Subcutaneous abdominal adipose tissue (tissue), 5 donors: ENCODE data around the gene CASP10.

Experiments
- H3K27ac ChIP-seq: one replicate; pipeline ENCODE4 v1.7.0; 2013; ENCODE audit warnings: low read depth, mild to moderate bottlenecking, inconsistent platforms, low read length, moderate library complexity
- H3K27me3 ChIP-seq, 5 donors: one replicate each; pipeline ENCODE4 v1.7.0; 2013; ENCODE audit warnings: low read length in 5 of 5, inconsistent platforms in 1 of 5; ENCODE audit not compliant: control insufficient read depth in 5 of 5, insufficient read depth in 4 of 5
- H3K36me3 ChIP-seq, 5 donors: one replicate each; pipeline ENCODE4 v1.7.0; 2013; ENCODE audit warnings: low read length in 5 of 5; ENCODE audit not compliant: control insufficient read depth in 5 of 5, insufficient read depth in 5 of 5
- H3K4me1 ChIP-seq, 5 donors: one replicate each; pipeline ENCODE4 v1.7.0; 2013; ENCODE audit warnings: low read length in 5 of 5, mild to moderate bottlenecking in 3 of 5, moderate library complexity in 1 of 5; ENCODE audit not compliant: control insufficient read depth in 5 of 5, insufficient read depth in 5 of 5
- H3K4me3 ChIP-seq, 5 donors: one replicate each; pipeline ENCODE4 v1.7.0; 2013; ENCODE audit warnings: low read length in 5 of 5, low read depth in 1 of 5
- H3K9ac ChIP-seq, 5 donors: one replicate each; pipeline ENCODE4 v1.7.0; 2013; ENCODE audit warnings: low read length in 5 of 5, mild to moderate bottlenecking in 4 of 5, moderate library complexity in 3 of 5
- H3K9me3 ChIP-seq, 5 donors: one replicate each; pipeline ENCODE4 v1.7.0; 2013; ENCODE audit warnings: low read length in 5 of 5; ENCODE audit not compliant: control insufficient read depth in 5 of 5
- donor health status: healthy.
- donor health status: healthy.
- donor health status: healthy.
- donor health status: healthy.
- donor health status: healthy.

Gene CASP10

GRCh38 chr2:201257381-201257955, 74.5 kb downstream of the CASP10 start:
- H3K9ac ChIP-seq = peak overlapping the region; percentile 44 to 95 (median 91)
- H3K4me1 ChIP-seq = peaks cover 2 to 51% (median 42%) of the 10 kb centered on the region in 5 donors
- no peaks in the 10 kb centered on the region for H3K9me3 ChIP-seq

GRCh38 chr2:201257956-201258665, 75.2 kb downstream of the CASP10 start:
- Histone ChIP-seq H3K27ac (peak overlapping the region; percentile 98), H3K27me3 (no peaks in the 10 kb centered on the region), H3K4me1 (peaks cover 2 to 54% (median 42%) of the 10 kb centered on the region in 5 donors), H3K36me3 (no peaks in the 10 kb centered on the region), H3K9me3 (no peaks in the 10 kb centered on the region), H3K9ac (peak overlapping the region; percentile 90 to 96 (median 93)), H3K4me3 (peak overlapping the region; percentile 74 to 99 (median 90))

More at GRCh38 chr2:201257381-201257955, 74.5 kb downstream of the CASP10 start:
- H3K27ac ChIP-seq = peak overlapping the region; percentile 98
- no peaks in the 10 kb centered on the region for H3K27me3 ChIP-seq
- peak overlapping the region; percentile 74 to 99 (median 90) for H3K4me3 ChIP-seq
- H3K36me3 ChIP-seq = no peaks in the 10 kb centered on the region

- peaks cover 2 to 54% (median 42%) of the 10 kb centered on the region in 5 donors for H3K4me1 ChIP-seq
- H3K4me3 ChIP-seq = peak overlapping the region; percentile 74 to 99 (median 90)
- H3K9ac ChIP-seq = peak overlapping the region; percentile 90 to 96 (median 93)
Measured at GRCh38 chr2:201258666-201259615, 76.0 kb downstream of the CASP10 start.

GRCh38 chr2:201260302-201260800, 77.4 kb downstream of the CASP10 start, which contains the start of gene CASP8:
Gene CASP8, plus strand, starts transcription at chr2:201260536. Its CDS starts 5,951 bp downstream, at chr2:201266487.
- Histone ChIP-seq H3K27ac (peak within 1 kb of the TSS; percentile 53), H3K9me3 (no peaks in the 10 kb centered on the region), H3K36me3 (no peaks in the 10 kb centered on the region), H3K4me1 (peaks cover 2 to 49% (median 36%) of the 10 kb centered on the region in 5 donors), H3K27me3 (no peaks in the 10 kb centered on the region), H3K4me3 (peak within 1 kb of the TSS; percentile 54 to 99 (median 74)), H3K9ac (peak within 1 kb of the TSS in 3 of 5 donors; percentile 11 to 54 (median 40))

More at GRCh38 chr2:201258666-201259615, 76.0 kb downstream of the CASP10 start:
- Histone ChIP-seq H3K27ac (peak overlapping the region; percentile 98), H3K27me3 (no peaks in the 10 kb centered on the region), H3K36me3 (no peaks in the 10 kb centered on the region), H3K9me3 (no peaks in the 10 kb centered on the region)

- Histone ChIP-seq H3K36me3 (peaks cover under 1 to 6% (median under 1%) of the 10 kb centered on the region in 5 donors), H3K9me3 (no peaks in the 10 kb centered on the region), H3K27ac (no peak overlapping the region), H3K9ac (peak overlapping the region in 2 of 5 donors; percentile 44 to 60), H3K4me3 (peak overlapping the region; percentile 23 to 49 (median 38)), H3K4me1 (peaks cover 2 to 49% (median 36%) of the 10 kb centered on the region in 5 donors), H3K27me3 (no peaks in the 10 kb centered on the region)
Measured at GRCh38 chr2:201261471-201261870, 78.5 kb downstream of the CASP10 start.

- Histone ChIP-seq H3K4me1 (peaks cover 2 to 49% (median 36%) of the 10 kb centered on the region in 5 donors), H3K9ac (peak overlapping the region in 2 of 5 donors; percentile 44 to 60), H3K36me3 (peaks cover 3 to 10% (median 4%) of the 10 kb centered on the region in 5 donors), H3K9me3 (no peaks in the 10 kb centered on the region), H3K4me3 (peak overlapping the region in 4 of 5 donors; percentile 23 to 49 (median 42)), H3K27ac (no peak overlapping the region), H3K27me3 (no peaks in the 10 kb centered on the region)
Measured at GRCh38 chr2:201261906-201262305, 79.0 kb downstream of the CASP10 start.

GRCh38 chr2:201262718-201263117, 79.8 kb downstream of the CASP10 start:
- Histone ChIP-seq H3K4me3 (no peak overlapping the region), H3K36me3 (peaks cover 6 to 17% (median 9%) of the 10 kb centered on the region in 5 donors), H3K4me1 (peaks cover 2 to 44% (median 36%) of the 10 kb centered on the region in 5 donors), H3K27me3 (no peaks in the 10 kb centered on the region), H3K9ac (peak overlapping the region in 1 of 5 donors; percentile 36), H3K9me3 (no peaks in the 10 kb centered on the region), H3K27ac (no peak overlapping the region)

GRCh38 chr2:201263779-201264178, 80.8 kb downstream of the CASP10 start:
- Histone ChIP-seq H3K27ac (no peak overlapping the region), H3K9ac (no peak overlapping the region), H3K4me1 (peaks cover 2 to 37% (median 30%) of the 10 kb centered on the region in 5 donors), H3K4me3 (no peak overlapping the region), H3K36me3 (peaks cover 6 to 24% (median 12%) of the 10 kb centered on the region in 5 donors), H3K9me3 (no peaks in the 10 kb centered on the region), H3K27me3 (no peaks in the 10 kb centered on the region)

GRCh38 chr2:201264472-201265173, 81.7 kb downstream of the CASP10 start:
- peaks cover 2 to 28% (median 22%) of the 10 kb centered on the region in 5 donors for H3K4me1 ChIP-seq
- H3K9ac ChIP-seq = no peak overlapping the region
- H3K4me3 ChIP-seq = no peak overlapping the region
- H3K9me3 ChIP-seq = no peaks in the 10 kb centered on the region
- H3K36me3 ChIP-seq = peaks cover 6 to 32% (median 16%) of the 10 kb centered on the region in 5 donors
- no peaks in the 10 kb centered on the region for H3K27me3 ChIP-seq
- H3K27ac ChIP-seq = no peak overlapping the region
